SK-N-SH (cell line): ENCODE data around the gene DENND2A. TPM values are rescaled to one million over a fixed set of nuclear protein-coding genes. Genes with fewer than 3 reads are reported as not detected.

Experiments
- CTCF ChIA-PET: fragments of 300-600, 350-600 bp; formaldehyde crosslinking; extraction: SDS; loops from one replicate; lab custom pipeline; 2021; lab: Yijun Ruan, JAX
- POLR2A ChIA-PET: fragments of 350-600 bp; sonication (Branson Sonifier 250); formaldehyde crosslinking; extraction: SDS; loops from one replicate; lab custom pipeline; 2020; ENCODE audit warnings: antibody characterized with exemption, inconsistent platforms; lab: Yijun Ruan, JAX
- DNase-seq: peaks from one replicate; pipeline ENCODE4 v3.0.0; 2012
- H2AFZ ChIP-seq: fragments of 200-600 bp; sonication (generic); 2 replicates; pipeline ENCODE4 v1.8.1; 2016; ENCODE audit warnings: antibody characterized with exemption, mild to moderate bottlenecking, low read depth
- H3F3A ChIP-seq: fragments of 200-600 bp; sonication (generic); replicated peaks from 2 replicates; pipeline ENCODE3; 2016; ENCODE audit warnings: antibody characterized with exemption, mild to moderate bottlenecking; ENCODE audit not compliant: insufficient read depth
- H3K27ac ChIP-seq, 2 experiments: fragments of 200-500 bp in 1 of 2; fragments of 200-600 bp in 1 of 2; sonication (Bioruptor generic) in 1 of 2; sonication (generic), shearing (Covaris generic) in 1 of 2; 2 replicates each; pipeline versions ENCODE4 v1.5.1 to v1.6.1; 2014 to 2016; ENCODE audit warnings: low read depth in 2 of 2, inconsistent platforms in 1 of 2, low read length in 1 of 2, mild to moderate bottlenecking in 1 of 2, mixed read lengths in 1 of 2
- H3K27me3 ChIP-seq: fragments of 200-600 bp; sonication (generic), shearing (Covaris generic); 2 replicates; pipeline ENCODE4 v1.6.1; 2016; ENCODE audit warnings: mixed run types; ENCODE audit not compliant: insufficient read depth
- H3K36me3 ChIP-seq, 2 experiments: fragments of 200-500 bp in 1 of 2; fragments of 200-600 bp in 1 of 2; sonication (Bioruptor generic) in 1 of 2; sonication (generic) in 1 of 2; replicated peaks in 1 of 2; 2 replicates each; pipeline versions ENCODE3 to v1.5.1; 2014 to 2016; ENCODE audit warnings: low read length in 1 of 2, mild to moderate bottlenecking in 1 of 2; ENCODE audit not compliant: insufficient read depth in 2 of 2, control insufficient read depth in 1 of 2
- H3K4me1 ChIP-seq, 2 experiments: fragments of 200-500 bp in 1 of 2; fragments of 200-600 bp in 1 of 2; sonication (Bioruptor generic) in 1 of 2; sonication (generic), shearing (Covaris generic) in 1 of 2; 2 replicates each; pipeline versions ENCODE4 v1.5.1 to v1.6.1; 2014 to 2016; ENCODE audit warnings: low read depth in 1 of 2, low read length in 1 of 2, mixed run types in 1 of 2; ENCODE audit not compliant: insufficient read depth in 2 of 2, control insufficient read depth in 1 of 2
- H3K4me2 ChIP-seq: fragments of 200-600 bp; sonication (generic), shearing (Covaris generic); 2 replicates; pipeline ENCODE4 v1.6.1; 2017; ENCODE audit warnings: mixed run types
- H3K4me3 ChIP-seq, 2 experiments: fragments of 200-500 bp in 1 of 2; fragments of 200-600 bp in 1 of 2; sonication (Bioruptor generic) in 1 of 2; sonication (generic), shearing (Covaris generic) in 1 of 2; 2 replicates each; pipeline versions ENCODE4 v1.5.1 to v1.8.1; 2014 to 2016; ENCODE audit warnings: low read depth in 2 of 2, inconsistent platforms in 1 of 2, low read length in 1 of 2, mild to moderate bottlenecking in 1 of 2, mixed read lengths in 1 of 2, moderate library complexity in 1 of 2
- H3K79me2 ChIP-seq: fragments of 200-600 bp; sonication (generic); 2 replicates; pipeline ENCODE4 v1.8.1; 2017; ENCODE audit warnings: mild to moderate bottlenecking; ENCODE audit not compliant: insufficient read depth
- H3K9ac ChIP-seq: fragments of 200-600 bp; sonication (generic); 2 replicates; pipeline ENCODE4 v1.6.1; 2017; ENCODE audit warnings: mixed run types
- H3K9me2 ChIP-seq: fragments of 200-600 bp; sonication (generic); 2 replicates; pipeline ENCODE4 v1.6.1; 2017; ENCODE audit warnings: mixed run types
- H3K9me3 ChIP-seq: fragments of 200-600 bp; sonication (generic); 2 replicates; pipeline ENCODE4 v1.6.1; 2017; ENCODE audit warnings: mixed run types, mild to moderate bottlenecking, moderate library complexity
- H4K20me1 ChIP-seq: fragments of 200-600 bp; sonication (generic); 2 replicates; pipeline ENCODE4 v1.6.1; 2017; ENCODE audit warnings: mild to moderate bottlenecking, mixed run types; ENCODE audit not compliant: insufficient read depth
- CHD2 ChIP-seq: fragments of 150-350 bp; IDR thresholded peaks from 2 replicates; pipeline ENCODE4 v1.6.1; 2018; ENCODE audit warnings: low read length; ENCODE audit not compliant: partially characterized antibody
- CTCF ChIP-seq: fragments of 200-600 bp; sonication (generic); IDR thresholded peaks from 2 replicates; pipeline ENCODE4 v1.6.1; 2017; ENCODE audit warnings: antibody characterized with exemption, mild to moderate bottlenecking, moderate library complexity
- EP300 ChIP-seq, 2 experiments: IDR thresholded peaks; 2 replicates each; pipeline versions ENCODE4 v1.4.0 to v1.6.1; 2012; ENCODE audit warnings: borderline replicate concordance in 1 of 2, low read depth in 1 of 2, low read length in 1 of 2
- FOXJ3 ChIP-seq: sonication (generic); formaldehyde crosslinking; IDR thresholded peaks from 2 replicates; pipeline ENCODE4 v1.5.1; 2020; ENCODE audit warnings: mild to moderate bottlenecking, missing genetic modification reagents
- IRF3 ChIP-seq: fragments of 150-350 bp; IDR thresholded peaks from 2 replicates; pipeline ENCODE4 v1.6.1; 2016; ENCODE audit warnings: mild to moderate bottlenecking, low read depth, low read length
- MAX ChIP-seq: IDR thresholded peaks from 2 replicates; pipeline ENCODE4 v1.4.0; 2012; ENCODE audit warnings: low read depth
- NRF1 ChIP-seq: IDR thresholded peaks from 2 replicates; pipeline ENCODE4 v1.6.1; 2012; ENCODE audit warnings: low read depth, mild to moderate bottlenecking, low read length
- PBX3 ChIP-seq: IDR thresholded peaks from 2 replicates; pipeline ENCODE4; 2012
- POLR2AphosphoS5 ChIP-seq: IDR thresholded peaks from 2 replicates; pipeline ENCODE4 v1.6.1; 2012; ENCODE audit warnings: low read depth, low read length
- RCOR1 ChIP-seq: fragments of 150-350 bp; IDR thresholded peaks from 2 replicates; pipeline ENCODE4 v1.6.1; 2017; ENCODE audit warnings: antibody characterized with exemption, low read length
- RFX5 ChIP-seq: IDR thresholded peaks from 2 replicates; pipeline ENCODE4 v1.6.1; 2012; ENCODE audit warnings: mild to moderate bottlenecking, improper control_type of control experiment, low read length
- RXRA ChIP-seq: IDR thresholded peaks from 2 replicates; pipeline ENCODE4 v1.4.0; 2012; ENCODE audit warnings: low read depth, mild to moderate bottlenecking, borderline replicate concordance
- SMC3 ChIP-seq: IDR thresholded peaks from 2 replicates; pipeline ENCODE4 v1.6.1; 2012; ENCODE audit warnings: low read depth, low read length, improper control_type of control experiment
- TAF1 ChIP-seq: IDR thresholded peaks from 2 replicates; pipeline ENCODE4 v1.6.1; 2012; ENCODE audit warnings: low read depth, mild to moderate bottlenecking, low read length, moderate library complexity, borderline replicate concordance
- USF2 ChIP-seq: fragments of 150-350 bp; IDR thresholded peaks from 2 replicates; pipeline ENCODE4 v1.6.1; 2017; ENCODE audit warnings: antibody characterized with exemption, low read length, low read depth, borderline replicate concordance
- YY1 ChIP-seq: IDR thresholded peaks from 2 replicates; pipeline ENCODE4 v1.4.0; 2012; ENCODE audit warnings: low read depth, mild to moderate bottlenecking
- ZBTB33 ChIP-seq: IDR thresholded peaks from 2 replicates; pipeline ENCODE4 v1.4.0; 2012; ENCODE audit warnings: low read depth, borderline replicate concordance
- WGBS: methylation state at CpG from one replicate; pipeline ENCODE4 v1.1.6; 2017; ENCODE audit warnings: low lambda C conversion rate; 5-methylcytosine and 5-hydroxymethylcytosine counted together
- polyA plus RNA-seq, 3 experiments: library from polyadenylated mRNA; depleted of rRNA; stranded (reverse); fragments of >200 nt; gene quantifications; 2 replicates each; pipeline ENCODE4 v1.2.3, GENCODE V29; 2012

The DENND2A gene
- polyA plus RNA-seq, 1 of the 3 experiments (the other 2 are of a cell fraction): 3.5 TPM

- no peak overlapping the region for H3K9ac ChIP-seq
- TF ChIP-seq CTCF: no peak
- no peak for TF ChIP-seq RFX5
- TF ChIP-seq RXRA: no peak
- TF ChIP-seq FOXJ3 (CRISPR knock-in tag): no peak
- TF ChIP-seq TAF1: no peak
- no peak for TF ChIP-seq EP300 (IDR thresholded peaks at IDR 0.05; ENCODE audit: borderline replicate concordance in 1 of 2, low read depth in 1 of 2, low read length in 1 of 2)
- TF ChIP-seq PBX3: no peak
- no peak for TF ChIP-seq CHD2
- TF ChIP-seq SMC3: no peak
- no peak for TF ChIP-seq IRF3
- no peak for TF ChIP-seq NRF1
- TF ChIP-seq USF2: no peak
- TF ChIP-seq RCOR1: no peak
- TF ChIP-seq ZBTB33: no peak
- no peak for TF ChIP-seq MAX
- no peak for TF ChIP-seq YY1
- TF ChIP-seq POLR2AphosphoS5: no peak
- H3K27ac ChIP-seq: no peak overlapping the region
- no peaks in the 10 kb centered on the region for H4K20me1 ChIP-seq
- ChIA-PET CTCF (interaction anchor here (1.2 to 1.4 kb wide), 3 partner anchors 10 to 80 kb away, joined by 3 read pairs; no protein-coding TSS in a partner anchor), POLR2A (no interaction called here)
- no peaks in the 10 kb centered on the region for H3K36me3 ChIP-seq
- H2AFZ ChIP-seq: no peak overlapping the region
- DNase-seq: no peak
- H3K9me3 ChIP-seq: no peaks in the 10 kb centered on the region
- no peaks in the 10 kb centered on the region for H3K9me2 ChIP-seq
- H3K79me2 ChIP-seq: no peaks in the 10 kb centered on the region
- H3K4me2 ChIP-seq: no peak overlapping the region
- H3K4me1 ChIP-seq: no peaks in the 10 kb centered on the region; a peak in 1 of 4 replicates
- H3F3A ChIP-seq: no peaks in the 10 kb centered on the region
- H3K4me3 ChIP-seq: no peak overlapping the region
- H3K27me3 ChIP-seq: no peaks in the 10 kb centered on the region
- WGBS: 92% methylated on average over 5 of the region's 5 CpGs
Observed at GRCh38 chr7:140597428-140597949, 43.1 kb downstream of the DENND2A start.
